ENCODE data around the gene ACER2. TPM values are rescaled to one million over a fixed set of nuclear protein-coding genes. Genes with fewer than 3 reads are reported as not detected.

The ACER2 gene
- total RNA-seq, 1 experiment from 2014 or later: 8.8 TPM

GRCh38 chr9:19445452-19445851, 36.6 kb downstream of the ACER2 start (continued):
- TF ChIP-seq, protein P1, sequence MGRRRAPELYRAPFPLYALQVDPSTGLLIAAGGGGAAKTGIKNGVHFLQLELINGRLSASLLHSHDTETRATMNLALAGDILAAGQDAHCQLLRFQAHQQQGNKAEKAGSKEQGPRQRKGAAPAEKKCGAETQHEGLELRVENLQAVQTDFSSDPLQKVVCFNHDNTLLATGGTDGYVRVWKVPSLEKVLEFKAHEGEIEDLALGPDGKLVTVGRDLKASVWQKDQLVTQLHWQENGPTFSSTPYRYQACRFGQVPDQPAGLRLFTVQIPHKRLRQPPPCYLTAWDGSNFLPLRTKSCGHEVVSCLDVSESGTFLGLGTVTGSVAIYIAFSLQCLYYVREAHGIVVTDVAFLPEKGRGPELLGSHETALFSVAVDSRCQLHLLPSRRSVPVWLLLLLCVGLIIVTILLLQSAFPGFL (CRISPR knock-in tag; IDR thresholded peaks at IDR 0.05; ENCODE audit: borderline replicate concordance): no peak
- TF ChIP-seq ZNF425 (CRISPR knock-in tag; conservative IDR thresholded peaks at IDR 0.05) (no peak), PRRX2 (CRISPR knock-in tag; IDR thresholded peaks at IDR 0.05) (no peak), FOXP1 (CRISPR knock-in tag; IDR thresholded peaks at IDR 0.05; ENCODE audit: borderline replicate concordance) (no peak), CREB1 (CRISPR knock-in tag; IDR thresholded peaks at IDR 0.05) (no peak)
- TF ChIP-seq, protein P2, sequence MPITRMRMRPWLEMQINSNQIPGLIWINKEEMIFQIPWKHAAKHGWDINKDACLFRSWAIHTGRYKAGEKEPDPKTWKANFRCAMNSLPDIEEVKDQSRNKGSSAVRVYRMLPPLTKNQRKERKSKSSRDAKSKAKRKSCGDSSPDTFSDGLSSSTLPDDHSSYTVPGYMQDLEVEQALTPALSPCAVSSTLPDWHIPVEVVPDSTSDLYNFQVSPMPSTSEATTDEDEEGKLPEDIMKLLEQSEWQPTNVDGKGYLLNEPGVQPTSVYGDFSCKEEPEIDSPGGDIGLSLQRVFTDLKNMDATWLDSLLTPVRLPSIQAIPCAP (CRISPR knock-in tag; IDR thresholded peaks at IDR 0.05): no peak

- Mint-ChIP-seq H3K9me3 (no peaks in the 10 kb centered on the region), H3K4me1 (peaks cover 42% of the 10 kb centered on the region), H3K27me3 (ENCODE audit: low read depth) (no peaks in the 10 kb centered on the region), H3K4me3 (peak overlapping the region; percentile 34), H3K36me3 (peaks cover 27% of the 10 kb centered on the region), H3K27ac (peak overlapping the region; percentile 97)
- peak; percentile 95 for ATAC-seq
- ChIA-PET POLR2A (interaction anchor here (0.6 to 1.0 kb wide), 5 partner anchors 11 to 141 kb away, joined by 3 to 6 read pairs (median 3); partner anchors contain the start of genes ACER2 and RPS6), CTCF (interaction anchor here (1.0 to 3.5 kb wide), 6 partner anchors 9 to 397 kb away, joined by 4 to 57 read pairs (median 6); partner anchors contain the start of gene RRAGA)
- TF ChIP-seq ZMAT4 (CRISPR knock-in tag; IDR thresholded peaks at IDR 0.05): no peak
- TF ChIP-seq HMGXB4 (CRISPR knock-in tag; IDR thresholded peaks at IDR 0.05): no peak
- TF ChIP-seq HMGA2 (CRISPR knock-in tag; IDR thresholded peaks at IDR 0.05): no peak
- TF ChIP-seq TP53 (CRISPR knock-in tag; IDR thresholded peaks at IDR 0.05): 0 out of 2 replicates have a peak, but pooled peaks have one; percentile 22
- TF ChIP-seq ZBTB43 (CRISPR knock-in tag; IDR thresholded peaks at IDR 0.05): no peak
- 0 out of 2 replicates have a peak, but pooled peaks have one; percentile 48 for TF ChIP-seq SP1 (CRISPR knock-in tag; conservative IDR thresholded peaks at IDR 0.05)
- TF ChIP-seq GRHL2 (CRISPR knock-in tag; IDR thresholded peaks at IDR 0.05; ENCODE audit: insufficient replicate concordance, severe bottlenecking): no peak
- TF ChIP-seq STAT6 (CRISPR knock-in tag; conservative IDR thresholded peaks at IDR 0.05; ENCODE audit: low read depth): no peak
- 0 out of 2 replicates have a peak, but pooled peaks have one; percentile 53 for TF ChIP-seq FOXK1 (CRISPR knock-in tag; IDR thresholded peaks at IDR 0.05)
- 0 out of 2 replicates have a peak, but pooled peaks have one; percentile 14 for TF ChIP-seq USF1 (CRISPR knock-in tag; IDR thresholded peaks at IDR 0.05)
- TF ChIP-seq, protein P3, sequence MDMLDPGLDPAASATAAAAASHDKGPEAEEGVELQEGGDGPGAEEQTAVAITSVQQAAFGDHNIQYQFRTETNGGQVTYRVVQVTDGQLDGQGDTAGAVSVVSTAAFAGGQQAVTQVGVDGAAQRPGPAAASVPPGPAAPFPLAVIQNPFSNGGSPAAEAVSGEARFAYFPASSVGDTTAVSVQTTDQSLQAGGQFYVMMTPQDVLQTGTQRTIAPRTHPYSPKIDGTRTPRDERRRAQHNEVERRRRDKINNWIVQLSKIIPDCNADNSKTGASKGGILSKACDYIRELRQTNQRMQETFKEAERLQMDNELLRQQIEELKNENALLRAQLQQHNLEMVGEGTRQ (CRISPR knock-in tag; IDR thresholded peaks at IDR 0.05): peak; percentile 17; the same call in 1 of the 2 replicates
- TF ChIP-seq, protein P4, sequence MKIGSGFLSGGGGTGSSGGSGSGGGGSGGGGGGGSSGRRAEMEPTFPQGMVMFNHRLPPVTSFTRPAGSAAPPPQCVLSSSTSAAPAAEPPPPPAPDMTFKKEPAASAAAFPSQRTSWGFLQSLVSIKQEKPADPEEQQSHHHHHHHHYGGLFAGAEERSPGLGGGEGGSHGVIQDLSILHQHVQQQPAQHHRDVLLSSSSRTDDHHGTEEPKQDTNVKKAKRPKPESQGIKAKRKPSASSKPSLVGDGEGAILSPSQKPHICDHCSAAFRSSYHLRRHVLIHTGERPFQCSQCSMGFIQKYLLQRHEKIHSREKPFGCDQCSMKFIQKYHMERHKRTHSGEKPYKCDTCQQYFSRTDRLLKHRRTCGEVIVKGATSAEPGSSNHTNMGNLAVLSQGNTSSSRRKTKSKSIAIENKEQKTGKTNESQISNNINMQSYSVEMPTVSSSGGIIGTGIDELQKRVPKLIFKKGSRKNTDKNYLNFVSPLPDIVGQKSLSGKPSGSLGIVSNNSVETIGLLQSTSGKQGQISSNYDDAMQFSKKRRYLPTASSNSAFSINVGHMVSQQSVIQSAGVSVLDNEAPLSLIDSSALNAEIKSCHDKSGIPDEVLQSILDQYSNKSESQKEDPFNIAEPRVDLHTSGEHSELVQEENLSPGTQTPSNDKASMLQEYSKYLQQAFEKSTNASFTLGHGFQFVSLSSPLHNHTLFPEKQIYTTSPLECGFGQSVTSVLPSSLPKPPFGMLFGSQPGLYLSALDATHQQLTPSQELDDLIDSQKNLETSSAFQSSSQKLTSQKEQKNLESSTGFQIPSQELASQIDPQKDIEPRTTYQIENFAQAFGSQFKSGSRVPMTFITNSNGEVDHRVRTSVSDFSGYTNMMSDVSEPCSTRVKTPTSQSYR (CRISPR knock-in tag; IDR thresholded peaks at IDR 0.05): peak; percentile 93
- TF ChIP-seq MAX (CRISPR knock-in tag; IDR thresholded peaks at IDR 0.05): peak; percentile 54; the same call in 1 of the 2 replicates
- DNase-seq (ENCODE audit: low spot score): peak; percentile 46
Measured at GRCh38 chr9:19446361-19446861, 37.6 kb downstream of the ACER2 start.
